Muscle layer of colon (tissue), 2 donors: ENCODE measurements around the gene MYT1.

Experiments used
- H3K27ac ChIP-seq: one replicate; pipeline ENCODE4 v1.7.0; 2013; ENCODE audit warnings: low read depth, mild to moderate bottlenecking, low read length, moderate library complexity
- H3K27me3 ChIP-seq, 2 donors: one replicate each; pipeline ENCODE4 v1.7.0; 2013; ENCODE audit warnings: low read length in 2 of 2, mild to moderate bottlenecking in 2 of 2; ENCODE audit not compliant: insufficient read depth in 2 of 2, control insufficient read depth in 1 of 2
- H3K36me3 ChIP-seq: one replicate; pipeline ENCODE4 v1.7.0; 2013; ENCODE audit warnings: mild to moderate bottlenecking, low read length; ENCODE audit not compliant: insufficient read depth
- H3K4me1 ChIP-seq: one replicate; pipeline ENCODE4 v1.7.0; 2013; ENCODE audit warnings: mild to moderate bottlenecking, low read length; ENCODE audit not compliant: insufficient read depth
- H3K4me3 ChIP-seq, 2 donors: one replicate each; pipeline ENCODE4 v1.7.0; 2013; ENCODE audit warnings: low read length in 2 of 2, low read depth in 1 of 2, mild to moderate bottlenecking in 1 of 2, moderate library complexity in 1 of 2
- H3K9ac ChIP-seq: one replicate; pipeline ENCODE4 v1.7.0; 2013; ENCODE audit warnings: low read length
- H3K9me3 ChIP-seq: one replicate; pipeline ENCODE4 v1.7.0; 2013; ENCODE audit warnings: mild to moderate bottlenecking, low read length
- donor health status: abdominal sarcoma.
- donor health status: Adenocarcinoma of cecum.

Gene MYT1

DNA sequence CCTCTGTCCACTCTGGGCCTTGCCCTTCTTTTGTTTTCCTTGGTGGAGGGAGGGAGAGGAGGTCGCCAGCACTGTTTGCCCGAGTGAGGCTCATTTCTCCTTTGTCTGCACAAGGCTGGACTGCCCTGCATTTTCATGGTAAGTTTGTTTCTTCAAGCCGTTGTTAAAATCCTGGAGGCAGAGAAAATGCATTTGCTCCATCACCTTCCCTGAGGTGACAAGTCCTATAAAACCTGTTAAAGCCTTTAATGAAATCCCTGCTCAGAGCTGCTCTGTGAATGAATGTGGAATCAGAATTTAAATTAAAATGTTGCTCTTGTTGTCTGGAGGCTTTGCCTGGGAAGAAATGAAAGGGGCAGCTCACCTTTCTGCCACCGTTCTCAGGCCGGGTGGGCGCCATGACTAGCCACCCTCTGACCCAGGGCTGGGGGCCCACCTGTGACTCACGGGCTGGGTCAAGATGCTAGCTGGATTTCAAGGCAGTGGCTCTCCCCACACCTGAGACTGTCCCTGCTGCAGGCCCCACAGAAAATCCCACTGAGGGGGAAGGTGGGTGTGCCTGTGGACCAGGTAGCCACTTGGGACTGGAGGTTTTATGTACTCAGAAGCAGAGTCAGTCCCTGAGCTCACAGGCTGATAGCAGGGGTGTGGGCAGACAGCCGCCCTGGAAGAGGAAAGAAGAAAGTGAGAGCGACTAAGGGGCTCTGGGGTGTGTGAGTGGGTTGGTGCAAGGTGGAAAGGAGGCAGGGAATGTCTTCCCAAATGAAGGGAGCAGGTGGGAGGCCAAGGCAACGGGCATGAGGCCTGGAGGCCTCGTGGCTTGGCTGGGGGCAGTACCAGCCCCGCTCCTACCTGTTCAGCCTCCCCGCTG is 24.0 kb upstream of the MYT1 start:
- Histone ChIP-seq H3K4me1 (no peaks in the 10 kb centered on the region), H3K4me3 (no peak overlapping the region), H3K27me3 (no peaks in the 10 kb centered on the region), H3K9me3 (no peaks in the 10 kb centered on the region), H3K9ac (no peak overlapping the region), H3K36me3 (no peaks in the 10 kb centered on the region), H3K27ac (no peak overlapping the region)

GRCh38 chr20:64140956-64141355 is 23.3 kb upstream of the MYT1 start:
- H3K27me3 ChIP-seq: no peaks in the 10 kb centered on the region
- H3K27ac ChIP-seq: no peak overlapping the region
- no peaks in the 10 kb centered on the region for H3K36me3 ChIP-seq

DNA sequence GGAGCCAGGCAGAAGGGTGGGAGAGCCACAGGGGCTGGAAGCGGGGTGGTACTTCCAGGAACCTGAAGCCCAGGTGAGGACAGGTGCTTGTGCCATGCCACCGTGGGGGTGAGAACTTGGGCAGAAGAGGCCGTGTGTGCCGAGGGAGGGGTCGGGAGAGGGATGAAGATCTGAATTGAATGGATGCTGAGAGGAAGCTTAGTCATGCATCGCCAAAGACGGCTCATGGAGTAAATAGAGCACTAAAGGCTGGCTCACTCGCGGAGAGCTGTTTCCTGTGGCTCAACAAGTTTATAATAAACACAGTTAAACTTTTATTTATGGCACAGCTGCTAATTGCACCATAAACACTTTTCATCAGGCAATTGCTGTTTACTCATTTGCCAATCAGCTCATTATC is 21.7 kb upstream of the MYT1 start:
- Histone ChIP-seq H3K27me3 (peaks cover 0 to 7% of the 10 kb centered on the region in 2 donors), H3K4me1 (no peaks in the 10 kb centered on the region), H3K27ac (no peak overlapping the region), H3K9ac (no peak overlapping the region), H3K4me3 (no peak overlapping the region), H3K9me3 (no peaks in the 10 kb centered on the region), H3K36me3 (no peaks in the 10 kb centered on the region)

More at GRCh38 chr20:64140956-64141355, 23.3 kb upstream of the MYT1 start:
- no peak overlapping the region for H3K4me3 ChIP-seq
- no peaks in the 10 kb centered on the region for H3K4me1 ChIP-seq
- no peaks in the 10 kb centered on the region for H3K9me3 ChIP-seq
- no peak overlapping the region for H3K9ac ChIP-seq

DNA sequence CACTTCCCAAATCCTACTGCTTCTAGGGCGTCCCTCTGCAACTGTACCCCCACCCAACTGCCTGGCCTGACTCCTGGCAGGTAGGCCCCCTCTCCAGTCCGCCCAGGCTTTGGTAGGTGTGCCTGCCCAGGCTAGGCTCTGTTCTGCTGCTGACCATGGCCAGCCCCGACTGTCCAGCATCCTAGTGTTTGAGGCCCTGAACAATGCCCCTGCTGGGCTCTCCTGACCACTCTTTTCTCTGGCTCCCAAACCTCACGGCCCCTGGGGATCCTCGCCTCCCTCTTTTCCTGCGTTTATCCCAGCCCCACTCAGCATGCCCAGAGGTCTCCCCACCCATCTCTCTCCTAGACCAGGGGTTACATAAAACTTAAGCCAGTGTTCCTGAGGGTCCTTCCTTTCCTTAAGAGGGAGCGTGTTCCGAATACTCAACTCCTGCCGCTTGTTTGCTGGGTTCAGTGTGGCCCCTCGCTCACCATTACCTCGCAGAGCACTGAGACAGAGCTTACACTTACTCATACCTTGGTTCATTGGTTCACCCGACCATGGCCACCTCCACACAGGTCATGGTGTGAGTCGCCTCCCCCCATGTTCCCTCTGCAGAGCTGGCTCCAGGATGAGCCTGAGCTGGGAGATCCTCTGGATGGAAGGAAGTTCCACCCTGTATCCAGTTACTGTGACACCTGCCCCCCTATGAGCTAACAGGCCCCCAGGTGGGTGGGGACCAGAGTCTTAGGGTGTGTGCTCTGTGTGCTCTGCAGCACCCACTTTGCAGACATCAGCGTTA is 21.0 kb upstream of the MYT1 start:
- Histone ChIP-seq H3K27me3 (peaks cover 0 to 7% of the 10 kb centered on the region in 2 donors), H3K27ac (no peak overlapping the region), H3K9ac (no peak overlapping the region), H3K9me3 (no peaks in the 10 kb centered on the region), H3K4me1 (no peaks in the 10 kb centered on the region), H3K4me3 (no peak overlapping the region), H3K36me3 (no peaks in the 10 kb centered on the region)

DNA sequence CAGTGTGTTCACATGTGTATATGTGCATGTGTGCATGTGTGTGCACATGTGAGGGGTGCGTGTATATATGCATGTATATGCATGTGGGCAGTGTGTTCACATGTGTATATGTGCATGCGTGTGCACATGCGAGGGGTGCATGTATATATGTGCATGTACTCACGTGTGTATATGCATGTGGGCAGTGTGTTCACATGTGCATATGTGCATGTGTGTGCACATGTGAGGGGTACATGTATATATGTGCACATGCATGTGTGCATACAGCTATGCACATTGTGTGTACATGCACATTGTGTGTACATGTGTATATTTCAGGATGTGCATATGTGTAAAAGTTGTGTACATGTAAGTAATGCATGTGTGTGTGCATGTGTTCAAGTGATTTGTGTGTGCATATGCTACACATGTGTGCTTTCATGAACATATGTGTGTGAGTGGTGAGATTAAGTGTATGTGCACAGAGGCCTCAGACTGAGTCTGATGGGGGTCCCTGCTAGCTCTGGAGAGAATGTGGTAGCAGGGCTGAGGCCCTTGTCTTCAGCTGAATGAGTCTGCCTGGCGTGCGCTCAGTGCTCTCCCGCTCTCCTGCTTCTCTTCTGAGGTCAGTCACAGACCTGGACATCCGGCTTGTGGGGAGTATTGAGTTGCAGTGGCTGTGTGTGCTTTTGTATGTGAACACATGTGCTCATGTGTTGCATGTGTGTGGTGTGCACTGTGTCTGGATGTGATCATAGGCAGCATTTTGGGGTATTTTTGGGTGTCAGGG is 19.9 kb upstream of the MYT1 start:
- Histone ChIP-seq H3K9me3 (no peaks in the 10 kb centered on the region), H3K27ac (no peak overlapping the region)

GRCh38 chr20:64145458-64146300 is 18.6 kb upstream of the MYT1 start:
- Histone ChIP-seq H3K36me3 (no peaks in the 10 kb centered on the region), H3K4me1 (no peaks in the 10 kb centered on the region), H3K4me3 (no peak overlapping the region), H3K27ac (no peak overlapping the region), H3K27me3 (peaks cover 0 to 7% of the 10 kb centered on the region in 2 donors), H3K9me3 (no peaks in the 10 kb centered on the region), H3K9ac (no peak overlapping the region)

More for the DNA sequence above, 19.9 kb upstream of the MYT1 start:
- peaks cover 0 to 7% of the 10 kb centered on the region in 2 donors for H3K27me3 ChIP-seq
- no peaks in the 10 kb centered on the region for H3K4me1 ChIP-seq
- H3K9ac ChIP-seq: no peak overlapping the region
- no peak overlapping the region for H3K4me3 ChIP-seq
- H3K36me3 ChIP-seq: no peaks in the 10 kb centered on the region

DNA sequence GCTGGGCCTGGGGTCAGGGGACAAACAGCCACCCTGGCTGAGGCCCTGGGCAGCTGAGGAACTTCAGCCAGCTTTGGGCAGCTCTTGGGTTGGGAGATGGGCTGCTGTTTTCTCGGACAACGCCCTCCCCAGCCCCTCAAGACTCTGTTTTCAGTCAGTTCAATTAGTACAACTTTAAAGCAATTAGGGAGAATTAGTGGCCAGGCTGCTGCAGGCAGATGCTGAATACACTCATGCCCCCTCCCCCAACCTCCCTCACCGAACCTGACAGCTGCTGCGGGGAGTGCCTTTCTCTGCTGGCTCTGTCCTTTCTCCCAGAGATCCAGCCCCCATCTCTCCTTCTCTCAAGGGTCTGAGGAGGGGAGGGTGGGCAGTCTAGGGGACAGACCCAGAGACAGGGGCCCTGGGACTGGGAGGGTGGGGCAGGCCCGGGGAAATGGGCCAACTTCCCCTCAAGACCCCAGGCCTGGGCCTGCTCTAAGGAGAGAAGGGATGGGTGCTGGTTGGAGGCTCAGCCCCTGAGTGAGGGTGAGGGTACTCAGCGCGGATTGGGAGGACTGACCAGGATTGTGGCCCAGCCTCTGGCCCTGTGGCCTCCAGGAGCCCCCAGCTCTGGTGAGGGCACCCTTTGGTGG is 17.8 kb upstream of the MYT1 start:
- Histone ChIP-seq H3K27ac (no peak overlapping the region), H3K9ac (no peak overlapping the region), H3K36me3 (no peaks in the 10 kb centered on the region), H3K4me1 (no peaks in the 10 kb centered on the region), H3K4me3 (no peak overlapping the region), H3K27me3 (peaks cover 0 to 7% of the 10 kb centered on the region in 2 donors), H3K9me3 (no peaks in the 10 kb centered on the region)

- H3K9ac ChIP-seq: no peak overlapping the region
- H3K36me3 ChIP-seq: no peaks in the 10 kb centered on the region
- H3K27ac ChIP-seq: no peak overlapping the region
- H3K4me1 ChIP-seq: no peaks in the 10 kb centered on the region
- peaks cover 0 to 7% of the 10 kb centered on the region in 2 donors for H3K27me3 ChIP-seq
- H3K4me3 ChIP-seq: no peak overlapping the region
- no peaks in the 10 kb centered on the region for H3K9me3 ChIP-seq
These were observed 17.2 kb upstream of the MYT1 start for GRCh38 chr20:64146936-64147477.

GRCh38 chr20:64148581-64148980 is 15.7 kb upstream of the MYT1 start:
- H3K4me1 ChIP-seq: no peaks in the 10 kb centered on the region
- H3K36me3 ChIP-seq: no peaks in the 10 kb centered on the region
- no peak overlapping the region for H3K27ac ChIP-seq
- no peaks in the 10 kb centered on the region for H3K9me3 ChIP-seq
- H3K27me3 ChIP-seq: peaks cover 0 to 7% of the 10 kb centered on the region in 2 donors
- H3K4me3 ChIP-seq: no peak overlapping the region
- H3K9ac ChIP-seq: no peak overlapping the region

DNA sequence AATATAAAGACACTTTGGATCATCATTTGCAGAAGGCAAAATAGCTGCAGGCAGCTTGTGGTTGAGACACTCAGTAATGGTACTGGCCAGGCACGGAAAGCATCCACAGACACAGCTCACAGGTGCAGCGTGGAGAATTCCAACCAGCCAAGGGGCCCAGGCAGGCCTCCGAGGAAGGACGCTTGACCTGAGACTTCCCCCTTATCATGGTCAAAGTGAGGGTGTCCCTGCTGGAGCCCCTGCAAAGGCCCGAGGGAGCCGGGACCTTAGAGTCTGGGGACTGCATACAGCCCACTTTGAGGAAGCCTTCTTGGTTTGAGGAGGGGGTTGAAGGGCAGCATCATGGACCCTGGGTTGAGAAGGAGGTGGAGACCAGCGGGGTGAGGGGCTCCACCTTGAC is 15.1 kb upstream of the MYT1 start:
- no peak overlapping the region for H3K4me3 ChIP-seq
- H3K4me1 ChIP-seq: no peaks in the 10 kb centered on the region
- no peak overlapping the region for H3K27ac ChIP-seq
- no peak overlapping the region for H3K9ac ChIP-seq
- H3K36me3 ChIP-seq: no peaks in the 10 kb centered on the region
- peaks cover 0 to 7% of the 10 kb centered on the region in 2 donors for H3K27me3 ChIP-seq
- H3K9me3 ChIP-seq: no peaks in the 10 kb centered on the region
